LNCaP clone FGC (cell line): Measurements from ENCODE around the gene CHST15.

Experiments used
- DNase-seq: peaks from one replicate; pipeline ENCODE4 v3.0.0-alpha.2; 2011; ENCODE audit warnings: low read depth
- H3K4me3 ChIP-seq: 2 replicates; pipeline ENCODE4 v1.5.1; 2011; ENCODE audit warnings: mild to moderate bottlenecking, low read depth, low read length, control low read depth
- TF ChIP-seq, protein P1 (sequence below): IDR thresholded peaks from 2 replicates; pipeline ENCODE4 v1.5.1; 2012; ENCODE audit warnings: mild to moderate bottlenecking; ENCODE audit not compliant: control insufficient read depth, insufficient read depth; ENCODE audit errors: extremely low read depth

CHST15 gene

DNA sequence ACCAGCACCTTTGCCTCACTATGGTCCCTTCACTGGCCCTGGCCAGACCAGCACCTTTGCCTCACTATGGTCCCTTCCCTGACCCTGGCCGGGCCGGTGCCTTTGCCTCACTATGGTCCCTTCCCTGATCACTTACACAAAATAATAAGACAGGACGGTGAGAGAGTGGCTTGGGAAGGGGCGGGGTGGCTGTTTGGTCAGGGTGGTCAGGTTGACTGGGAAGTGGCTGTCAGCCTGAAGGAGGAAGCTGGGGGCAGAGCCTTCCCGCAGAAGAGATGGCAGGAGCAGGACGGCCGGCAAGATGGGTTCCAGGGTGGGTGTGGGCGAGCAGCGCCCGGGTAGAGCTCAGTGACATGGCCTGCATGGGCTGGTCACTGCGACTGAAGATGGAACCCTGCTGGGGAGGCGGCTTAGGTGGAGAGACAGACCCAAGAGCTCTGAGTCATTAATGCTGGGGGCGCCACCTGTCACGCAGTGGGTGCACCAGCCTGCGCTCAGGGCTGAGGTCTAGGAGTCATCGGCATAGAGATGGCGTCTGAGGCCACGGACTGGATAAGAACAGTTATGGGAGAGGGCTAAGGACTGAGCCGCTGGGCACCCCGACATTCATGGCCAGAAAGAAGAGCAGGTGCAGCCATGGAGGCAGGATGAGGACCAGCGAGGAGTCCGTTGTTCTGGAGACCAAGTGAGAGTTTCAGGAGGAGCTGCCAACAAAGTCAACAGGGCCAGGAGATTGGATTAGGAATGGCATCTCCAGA is 91.8 kb downstream of the CHST15 start:
- H3K4me3 ChIP-seq = no peak overlapping the region
- DNase-seq = no peak
- TF ChIP-seq, protein P1, sequence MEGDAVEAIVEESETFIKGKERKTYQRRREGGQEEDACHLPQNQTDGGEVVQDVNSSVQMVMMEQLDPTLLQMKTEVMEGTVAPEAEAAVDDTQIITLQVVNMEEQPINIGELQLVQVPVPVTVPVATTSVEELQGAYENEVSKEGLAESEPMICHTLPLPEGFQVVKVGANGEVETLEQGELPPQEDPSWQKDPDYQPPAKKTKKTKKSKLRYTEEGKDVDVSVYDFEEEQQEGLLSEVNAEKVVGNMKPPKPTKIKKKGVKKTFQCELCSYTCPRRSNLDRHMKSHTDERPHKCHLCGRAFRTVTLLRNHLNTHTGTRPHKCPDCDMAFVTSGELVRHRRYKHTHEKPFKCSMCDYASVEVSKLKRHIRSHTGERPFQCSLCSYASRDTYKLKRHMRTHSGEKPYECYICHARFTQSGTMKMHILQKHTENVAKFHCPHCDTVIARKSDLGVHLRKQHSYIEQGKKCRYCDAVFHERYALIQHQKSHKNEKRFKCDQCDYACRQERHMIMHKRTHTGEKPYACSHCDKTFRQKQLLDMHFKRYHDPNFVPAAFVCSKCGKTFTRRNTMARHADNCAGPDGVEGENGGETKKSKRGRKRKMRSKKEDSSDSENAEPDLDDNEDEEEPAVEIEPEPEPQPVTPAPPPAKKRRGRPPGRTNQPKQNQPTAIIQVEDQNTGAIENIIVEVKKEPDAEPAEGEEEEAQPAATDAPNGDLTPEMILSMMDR = no peak

DNA sequence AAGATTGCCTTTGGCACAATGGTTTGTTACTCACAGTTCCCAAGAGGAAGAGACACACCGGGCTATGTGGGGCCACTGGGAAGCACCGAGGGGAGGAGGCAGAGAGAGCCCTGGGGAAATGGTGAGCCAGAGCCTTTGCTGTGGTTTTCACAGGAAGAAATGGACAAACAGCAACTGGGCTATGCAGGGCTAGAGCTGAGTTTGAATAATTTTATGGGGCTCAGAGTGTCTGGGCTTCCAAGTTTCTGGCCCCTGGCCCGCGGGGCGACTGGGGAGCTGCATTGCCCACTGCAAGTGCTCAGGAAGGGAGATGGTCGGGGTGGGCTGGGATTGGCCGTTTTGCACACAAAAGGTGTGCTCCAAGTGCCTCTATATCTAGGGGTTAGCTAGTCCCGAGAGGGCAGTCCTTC is 92.6 kb downstream of the CHST15 start:
- TF ChIP-seq, protein P1 = no peak
- no peak for DNase-seq
- H3K4me3 ChIP-seq = no peak overlapping the region

DNA sequence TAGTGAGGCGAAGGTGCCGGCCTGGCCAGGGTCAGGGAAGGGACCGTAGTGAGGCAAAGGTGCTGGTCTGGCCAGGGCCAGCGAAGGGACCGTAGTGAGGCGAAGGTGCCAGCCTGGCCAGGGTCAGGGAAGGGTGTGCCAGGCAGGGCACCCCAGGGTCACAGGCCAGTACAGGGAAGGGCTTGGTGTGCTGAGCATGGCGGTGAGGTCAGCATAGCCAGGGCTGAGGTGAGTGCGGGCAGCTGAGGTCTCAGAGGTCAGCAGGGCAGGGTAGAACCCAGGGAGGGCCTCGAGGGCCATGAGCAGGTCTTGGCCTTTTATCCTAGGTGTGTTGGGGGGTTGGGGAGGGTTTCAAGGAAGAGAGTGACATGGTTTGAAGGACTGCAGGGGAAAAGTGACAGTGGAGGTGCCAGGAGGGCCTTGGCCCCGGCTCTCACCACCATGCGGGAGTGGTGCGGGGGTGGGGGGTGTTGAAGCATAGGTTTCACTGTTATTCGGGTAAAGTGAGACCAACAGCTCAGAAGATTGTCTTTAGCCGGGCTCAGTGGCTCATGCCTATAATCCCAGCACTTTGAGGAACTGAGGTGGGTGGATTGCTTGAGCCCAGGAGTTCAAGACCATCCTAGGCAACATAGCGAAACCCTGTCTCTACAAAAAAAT is 93.3 kb downstream of the CHST15 start:
- no peak overlapping the region for H3K4me3 ChIP-seq
- DNase-seq = no peak
- TF ChIP-seq, protein P1 = no peak

DNA sequence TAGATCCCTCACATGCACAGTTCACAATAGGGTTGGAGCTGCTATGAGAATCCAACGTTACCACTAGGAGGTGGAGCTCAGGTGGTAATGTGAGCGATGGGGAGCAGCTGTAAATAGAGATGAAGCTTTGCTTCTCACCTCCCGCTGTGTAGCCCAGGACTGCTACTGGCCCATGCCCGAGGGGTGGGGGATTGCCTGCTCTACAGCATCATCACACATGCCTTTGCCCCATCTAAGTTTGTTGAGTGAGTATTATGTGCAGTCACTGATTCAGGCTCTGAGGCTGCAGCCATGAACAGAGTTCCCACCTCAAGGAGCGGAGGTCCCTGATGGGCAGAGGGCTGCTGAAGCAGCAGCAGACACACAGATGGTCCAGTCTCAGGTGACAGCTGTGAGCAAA is 94.1 kb downstream of the CHST15 start:
- DNase-seq = no peak
- TF ChIP-seq, protein P1 = no peak
- H3K4me3 ChIP-seq = no peak overlapping the region

DNA sequence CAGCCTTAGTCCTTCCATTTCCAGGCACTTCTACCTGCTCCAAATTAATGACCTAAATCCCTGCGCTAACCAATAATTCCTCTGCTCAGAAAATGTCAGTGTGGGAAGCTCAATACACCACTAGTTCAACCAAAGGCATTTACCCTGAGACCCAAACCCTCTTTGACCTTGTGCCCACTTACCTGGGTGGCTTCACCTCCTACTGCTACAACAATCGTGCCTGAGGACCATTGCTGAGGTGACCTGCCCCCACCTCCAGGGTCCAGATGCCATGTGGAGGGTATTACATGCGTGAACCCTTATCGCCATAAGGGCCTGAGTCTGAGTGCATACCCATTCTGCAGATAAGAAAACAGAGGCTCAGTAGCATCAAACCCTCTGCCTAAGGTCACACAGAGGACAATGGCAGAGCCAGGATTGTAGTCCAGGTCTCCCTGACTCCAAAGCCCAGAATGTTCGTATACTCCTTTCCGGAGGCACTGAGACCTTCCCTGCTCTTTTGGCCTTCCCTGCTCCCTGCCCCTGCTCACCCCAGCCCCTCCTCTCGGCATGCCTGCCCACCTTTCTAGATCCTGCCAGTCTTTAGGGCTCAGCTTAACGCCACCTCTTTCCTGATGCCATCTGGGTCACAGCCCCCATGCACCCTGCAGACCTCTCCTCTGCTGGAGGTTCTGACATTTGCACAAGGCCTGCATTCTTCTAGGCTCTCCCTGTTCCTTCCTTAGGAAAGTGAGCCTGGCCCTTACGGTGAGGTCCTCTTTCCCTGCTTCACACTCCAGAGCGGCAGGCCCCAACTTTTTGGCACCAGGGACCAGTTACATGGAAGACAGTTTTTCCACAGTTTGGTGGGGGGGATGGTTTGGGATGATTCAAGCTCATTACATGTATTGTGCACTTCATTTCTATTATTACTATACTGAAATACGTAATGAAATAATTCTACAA is 94.9 kb downstream of the CHST15 start:
- TF ChIP-seq, protein P1 = no peak
- no peak overlapping the region for H3K4me3 ChIP-seq
- DNase-seq = no peak

DNA sequence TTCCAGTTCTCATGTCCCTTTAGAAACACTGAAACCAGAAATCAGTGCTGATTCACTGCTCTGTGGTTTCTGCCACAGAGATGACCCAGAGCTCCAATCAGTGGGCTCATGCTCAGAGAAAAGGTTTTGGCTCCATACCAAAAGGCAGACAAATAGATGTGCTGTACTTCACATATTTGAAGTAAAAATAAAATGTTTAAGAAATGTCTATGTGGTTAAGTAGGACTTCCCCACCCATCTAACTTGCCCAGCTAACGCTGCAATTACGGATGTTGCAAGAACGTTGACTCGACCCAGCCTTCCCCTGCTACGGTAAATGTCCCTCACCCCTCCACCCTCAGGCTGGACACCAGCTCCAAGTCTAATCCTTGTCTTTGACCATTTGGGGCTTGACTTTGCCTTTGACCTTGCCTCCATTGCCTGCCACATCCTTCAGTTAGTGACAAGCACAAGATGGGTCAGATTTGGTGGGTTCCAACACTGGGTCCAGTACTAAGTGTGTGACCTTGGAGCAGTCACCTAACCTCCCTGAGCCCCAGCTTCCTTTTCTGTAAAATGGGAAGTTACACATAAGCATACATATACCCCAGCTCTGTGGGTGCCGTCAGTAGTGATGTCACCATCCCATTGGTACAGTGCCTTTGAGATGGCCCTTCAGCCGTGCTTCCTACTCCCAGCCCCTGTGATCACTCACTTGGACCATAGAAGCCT is 95.8 kb downstream of the CHST15 start:
- TF ChIP-seq, protein P1 = no peak
- no peak for DNase-seq
- H3K4me3 ChIP-seq = no peak overlapping the region
